Neural progenitor cell (in vitro differentiated cells): ENCODE measurements around the gene HP.

Experiments used
- EZH2phosphoT487 ChIP-seq: fragments of 200-600 bp; sonication (generic); IDR thresholded peaks from 2 replicates; pipeline ENCODE4 v1.6.1; 2017; ENCODE audit warnings: antibody characterized with exemption
- TF ChIP-seq, protein P1 (sequence below): fragments of 200-600 bp; sonication (generic); IDR thresholded peaks from 2 replicates; pipeline ENCODE4 v1.5.1; 2017; ENCODE audit warnings: antibody characterized with exemption, mild to moderate bottlenecking

DNA sequence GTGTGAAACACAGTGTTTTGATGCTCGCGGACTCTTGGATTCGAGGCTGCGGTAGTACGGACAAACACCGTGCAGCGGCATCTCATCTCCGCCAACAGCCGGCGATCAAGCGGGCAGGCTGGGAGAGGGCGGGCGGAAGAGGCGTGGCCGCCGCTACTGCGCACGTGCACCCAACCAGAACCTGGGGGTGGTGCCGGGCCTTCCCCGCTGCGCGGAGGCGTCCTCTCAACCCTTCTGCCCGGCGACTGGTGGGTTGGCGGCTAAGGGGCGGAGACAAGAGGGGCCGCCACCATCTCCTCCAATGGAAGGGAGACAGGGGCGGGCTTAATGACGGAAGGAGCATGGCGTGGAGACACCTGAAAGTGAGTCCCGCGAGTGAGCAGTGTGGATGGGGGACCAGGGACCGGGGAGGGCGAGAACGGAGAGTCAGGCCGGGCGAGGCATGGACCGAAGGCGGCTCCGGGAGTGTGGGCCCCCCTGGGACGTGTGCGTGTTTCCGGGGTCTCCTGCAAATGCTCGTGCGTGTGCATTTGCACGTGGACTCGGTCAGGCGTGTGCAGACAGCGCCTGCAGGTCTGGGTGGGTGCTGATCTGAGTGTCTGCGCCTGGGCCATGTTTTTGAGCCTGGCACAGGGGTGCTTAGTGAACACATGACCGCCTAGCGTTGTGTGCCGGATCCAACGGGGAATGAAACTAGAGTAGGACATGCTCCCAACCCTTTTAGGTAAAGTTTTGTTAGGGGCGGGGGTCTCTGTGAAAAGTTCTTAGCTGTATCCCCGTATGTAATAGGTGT, 45.7 kb upstream of the HP start, which contains the start of gene DHODH:
- TF ChIP-seq, protein P1, sequence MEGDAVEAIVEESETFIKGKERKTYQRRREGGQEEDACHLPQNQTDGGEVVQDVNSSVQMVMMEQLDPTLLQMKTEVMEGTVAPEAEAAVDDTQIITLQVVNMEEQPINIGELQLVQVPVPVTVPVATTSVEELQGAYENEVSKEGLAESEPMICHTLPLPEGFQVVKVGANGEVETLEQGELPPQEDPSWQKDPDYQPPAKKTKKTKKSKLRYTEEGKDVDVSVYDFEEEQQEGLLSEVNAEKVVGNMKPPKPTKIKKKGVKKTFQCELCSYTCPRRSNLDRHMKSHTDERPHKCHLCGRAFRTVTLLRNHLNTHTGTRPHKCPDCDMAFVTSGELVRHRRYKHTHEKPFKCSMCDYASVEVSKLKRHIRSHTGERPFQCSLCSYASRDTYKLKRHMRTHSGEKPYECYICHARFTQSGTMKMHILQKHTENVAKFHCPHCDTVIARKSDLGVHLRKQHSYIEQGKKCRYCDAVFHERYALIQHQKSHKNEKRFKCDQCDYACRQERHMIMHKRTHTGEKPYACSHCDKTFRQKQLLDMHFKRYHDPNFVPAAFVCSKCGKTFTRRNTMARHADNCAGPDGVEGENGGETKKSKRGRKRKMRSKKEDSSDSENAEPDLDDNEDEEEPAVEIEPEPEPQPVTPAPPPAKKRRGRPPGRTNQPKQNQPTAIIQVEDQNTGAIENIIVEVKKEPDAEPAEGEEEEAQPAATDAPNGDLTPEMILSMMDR = no peak
- TF ChIP-seq EZH2phosphoT487 = no peak
